Panc1 (cell line): ENCODE data around the gene LY6G6D. TPM values are rescaled to one million over a fixed set of nuclear protein-coding genes. Genes with fewer than 3 reads are reported as not detected.

ENCODE experiments used
- ATAC-seq: fragments of 200-7000 bp; cut with Tn5 transposase; 2 replicates; pipeline ENCODE4 v1.9.1; 2020; ENCODE audit warnings: mild to moderate bottlenecking, moderate library complexity
- BruUV-seq: library from RNA; stranded (reverse); fragments of 400-500 nt; replicated peaks from 2 replicates; lab custom pipeline; 2021; lab: Mats Ljungman, UMichigan
- CTCF ChIA-PET: fragments of 300-600 bp; sonication (Branson Sonifier 250); formaldehyde crosslinking; loops from one replicate; lab custom pipeline; 2022; ENCODE audit warnings: antibody characterized with exemption; lab: Charles Lee
- POLR2A ChIA-PET: fragments of 300-600 bp; sonication (Branson Sonifier 250); formaldehyde crosslinking; loops from one replicate; lab custom pipeline; 2022; ENCODE audit warnings: antibody characterized with exemption; lab: Charles Lee
- DNase-seq: peaks from one replicate; pipeline ENCODE4 v3.0.0-alpha.2; 2010; ENCODE audit warnings: low read depth, low spot score
- H3K27ac ChIP-seq: 2 replicates; pipeline ENCODE4 v1.5.1; 2011; ENCODE audit warnings: mild to moderate bottlenecking, low read length, inconsistent platforms
- H3K27me3 ChIP-seq: fragments of 200-500 bp; sonication (Bioruptor generic); 2 replicates; pipeline ENCODE4 v1.6.0; 2014; ENCODE audit warnings: low read length, inconsistent platforms; ENCODE audit not compliant: control insufficient read depth, insufficient read depth
- H3K36me3 ChIP-seq: fragments of 200-500 bp; sonication (Bioruptor generic); 2 replicates; pipeline ENCODE4 v1.5.1; 2014; ENCODE audit warnings: inconsistent platforms, mild to moderate bottlenecking, low read length, moderate library complexity; ENCODE audit not compliant: control insufficient read depth, insufficient read depth
- H3K4me1 ChIP-seq: 2 replicates; pipeline ENCODE4 v1.5.1; 2011; ENCODE audit warnings: inconsistent platforms, mild to moderate bottlenecking, low read length, moderate library complexity; ENCODE audit not compliant: control insufficient read depth, insufficient read depth
- H3K4me3 ChIP-seq, 2 experiments: 2 replicates each; pipeline ENCODE4 v1.5.1; 2011 to 2012; ENCODE audit warnings: low read depth in 2 of 2, low read length in 2 of 2, mild to moderate bottlenecking in 2 of 2, inconsistent platforms in 1 of 2, moderate library complexity in 1 of 2
- H3K9me3 ChIP-seq: fragments of 200-500 bp; sonication (Bioruptor generic); 2 replicates; pipeline ENCODE4 v1.5.1; 2014; ENCODE audit warnings: low read depth, mild to moderate bottlenecking, inconsistent platforms, low read length, moderate library complexity; ENCODE audit not compliant: control insufficient read depth, insufficient read depth
- CTCF ChIP-seq: fragments of 450-650 bp; IDR thresholded peaks from 2 replicates; pipeline ENCODE4 v1.5.1; 2017; ENCODE audit warnings: mild to moderate bottlenecking
- POLR2AphosphoS5 ChIP-seq: IDR thresholded peaks from 2 replicates; pipeline ENCODE4 v1.6.1; 2012; ENCODE audit warnings: mild to moderate bottlenecking, low read depth, low read length, moderate library complexity
- REST ChIP-seq, 2 experiments: IDR thresholded peaks; 2 replicates each; pipeline ENCODE4 v1.6.1; 2011 to 2012; ENCODE audit warnings: low read depth in 2 of 2, control low read depth in 1 of 2, low read length in 1 of 2, mild to moderate bottlenecking in 1 of 2, moderate library complexity in 1 of 2; ENCODE audit not compliant: insufficient read depth in 1 of 2
- SIN3A ChIP-seq: IDR thresholded peaks from 2 replicates; pipeline ENCODE4 v1.6.1; 2012; ENCODE audit warnings: low read depth, mild to moderate bottlenecking, low read length, moderate library complexity, borderline replicate concordance; ENCODE audit not compliant: insufficient read depth
- TCF7L2 ChIP-seq: IDR thresholded peaks from 2 replicates; pipeline ENCODE4 v1.6.1; 2011; ENCODE audit warnings: mild to moderate bottlenecking, low read depth, low read length, inconsistent platforms
- in situ Hi-C: cut with HindIII; loops from 2 replicates; pipeline ENCODE4 v1.10.0; 2016; ENCODE audit warnings: low sequenced_read_pairs, low pct_unique_long_range_greater_than_20kb
- intact Hi-C: fragments of 100-400 bp; cut with micrococcal nuclease; formaldehyde crosslinking; loops from one replicate; pipeline ENCODE4 v1.10.0; 2022; ENCODE audit not compliant: unreplicated experiment
- total RNA-seq: library from RNA; stranded (reverse); gene quantifications from one replicate; pipeline ENCODE4 v1.2.1, GENCODE V29; 2021; ENCODE audit not compliant: unreplicated experiment

LY6G6D gene
- total RNA-seq, 1 experiment from 2014 or later, result not detected

- H3K4me1 ChIP-seq, result 0 out of 2 replicates have a peak, but pooled peaks cover 3% of the 10 kb centered on the region
- H3K27me3 ChIP-seq, result no peaks in the 10 kb centered on the region
- in situ Hi-C loops (no loop called here), intact Hi-C loops (no loop called here)
- peak; percentile 86 for ATAC-seq
- TF ChIP-seq REST (IDR thresholded peaks at IDR 0.05; ENCODE audit: insufficient read depth in 1 of 2, low read depth in 2 of 2, low read length in 1 of 2) (no peak), SIN3A (no peak), TCF7L2 (no peak), POLR2AphosphoS5 (0 out of 2 replicates have a peak, but pooled peaks have one; percentile 33), CTCF (no peak)
- POLR2A ChIA-PET, result interaction anchor here (1.8 kb wide), 1 partner anchor 14 kb away, joined by 6 read pairs; no protein-coding TSS in a partner anchor
- H3K36me3 ChIP-seq, result no peaks in the 10 kb centered on the region
- CTCF ChIA-PET, result no interaction called here
- no peak overlapping the region for H3K27ac ChIP-seq
- BruUV-seq, result no TSS peak
- no peak for DNase-seq
- no peak overlapping the region for H3K4me3 ChIP-seq
- no peaks in the 10 kb centered on the region for H3K9me3 ChIP-seq
Observed at GRCh38 chr6:31752739-31753319, 37.7 kb downstream of the LY6G6D start.

- Histone ChIP-seq H3K36me3 (no peaks in the 10 kb centered on the region), H3K4me3 (no peak overlapping the region), H3K27ac (no peak overlapping the region), H3K9me3 (no peaks in the 10 kb centered on the region), H3K4me1 (no peaks in the 10 kb centered on the region), H3K27me3 (no peaks in the 10 kb centered on the region)
- no TSS peak for BruUV-seq
- CTCF ChIA-PET, result no interaction called here
- TF ChIP-seq TCF7L2 (no peak), SIN3A (no peak)
- no peak for ATAC-seq
- POLR2A ChIA-PET, result interaction anchor here (0.6 to 1.2 kb wide), 2 partner anchors 57 to 58 kb away, joined by 3 to 8 read pairs; partner anchors contain the start of genes HSPA1A and HSPA1L
- in situ Hi-C loops (no loop called here), intact Hi-C loops (no loop called here)
- DNase-seq, result no peak
Observed at GRCh38 chr6:31758281-31758680, 43.1 kb downstream of the LY6G6D start.

GRCh38 chr6:31760790-31761189 is 45.6 kb downstream of the LY6G6D start:
- Histone ChIP-seq H3K4me3 (no peak overlapping the region), H3K27me3 (no peaks in the 10 kb centered on the region), H3K4me1 (no peaks in the 10 kb centered on the region), H3K27ac (no peak overlapping the region), H3K36me3 (no peaks in the 10 kb centered on the region), H3K9me3 (no peaks in the 10 kb centered on the region)
- CTCF ChIA-PET, result no interaction called here
- TF ChIP-seq REST (IDR thresholded peaks at IDR 0.05; ENCODE audit: insufficient read depth in 1 of 2, low read depth in 2 of 2, low read length in 1 of 2) (no peak), SIN3A (no peak), TCF7L2 (no peak), CTCF (no peak), POLR2AphosphoS5 (no peak)
- DNase-seq (no peak), ATAC-seq (no peak)
- POLR2A ChIA-PET, result interaction anchor here (0.5 kb wide), 1 partner anchor 95 kb away, joined by 4 read pairs; no protein-coding TSS in a partner anchor
- BruUV-seq, result no TSS peak
- intact Hi-C loops, result no loop called here
- in situ Hi-C loops, result no loop called here
